Vagina (tissue), 2 donors: ENCODE measurements around the gene PCBP3. TPM values are rescaled to one million over a fixed set of nuclear protein-coding genes. Genes with fewer than 3 reads are reported as not detected.

ENCODE experiments used
- DNase-seq, 2 donors: peaks; one replicate each; pipeline ENCODE4 v3.0.0-alpha.2; 2017; ENCODE audit errors: extremely low spot score in 2 of 2
- H3K27ac ChIP-seq: fragments of 200-600 bp; sonication (generic); one replicate; pipeline ENCODE4 v1.5.1; 2019
- H3K27me3 ChIP-seq: fragments of 200-600 bp; sonication (generic); one replicate; pipeline ENCODE4 v1.5.1; 2019
- H3K36me3 ChIP-seq, 2 donors: fragments of 200-600 bp; sonication (generic); one replicate each; pipeline ENCODE4 v1.5.1; 2017 to 2019
- H3K4me1 ChIP-seq: fragments of 200-600 bp; sonication (generic); one replicate; pipeline ENCODE4 v1.5.1; 2019
- H3K4me3 ChIP-seq, 2 donors: fragments of 200-600 bp; sonication (generic); 1 replicate in 1 of 2; 2 replicates in 1 of 2; pipeline ENCODE4 v1.5.1; 2016 to 2019
- H3K9me3 ChIP-seq: fragments of 200-600 bp; sonication (generic); one replicate; pipeline ENCODE4 v1.5.1; 2019
- CTCF ChIP-seq, 3 experiments: fragments of 450-650 bp in 2 of 3; fragments of 200-600 bp in 1 of 3; sonication (generic) in 1 of 3; IDR thresholded peaks; one replicate each; pipeline ENCODE4 v1.5.1; 2017 to 2019; ENCODE audit warnings: antibody characterized with exemption in 3 of 3, mild to moderate bottlenecking in 2 of 3, moderate library complexity in 2 of 3
- POLR2A ChIP-seq, 2 donors: fragments of 450-650 bp; IDR thresholded peaks; one replicate each; pipeline ENCODE4 v1.6.1; 2017; ENCODE audit warnings: antibody characterized with exemption in 2 of 2, mild to moderate bottlenecking in 2 of 2, moderate library complexity in 2 of 2
- POLR2AphosphoS5 ChIP-seq, 2 donors: sonication (generic); formaldehyde crosslinking; IDR thresholded peaks; one replicate each; pipeline ENCODE4 v1.9.0; 2017; ENCODE audit warnings: antibody characterized with exemption in 2 of 2, mild to moderate bottlenecking in 2 of 2, low read depth in 1 of 2; ENCODE audit not compliant: insufficient read depth in 1 of 2
- intact Hi-C: fragments of 100-400 bp; cut with DNase I; formaldehyde crosslinking; loops from one replicate; pipeline ENCODE4 v1.15.1; 2023
- total RNA-seq: library from RNA; depleted of rRNA; stranded (reverse); fragments of >200 nt; gene quantifications from one replicate; pipeline ENCODE4 v1.2.3, GENCODE V29; 2016

Gene PCBP3
- total RNA-seq, 1 donor from 2014 or later = 4.9 TPM

GRCh38 chr21:45845063-45845769, 201.7 kb downstream of the PCBP3 start:
- Histone ChIP-seq H3K4me3 (no peak overlapping the region), H3K27ac (no peak overlapping the region), H3K9me3 (peaks cover 7% of the 10 kb centered on the region), H3K27me3 (no peaks in the 10 kb centered on the region), H3K36me3 (no peaks in the 10 kb centered on the region), H3K4me1 (no peaks in the 10 kb centered on the region)
- TF ChIP-seq POLR2AphosphoS5 (IDR thresholded peaks at IDR 0.05; ENCODE audit: insufficient read depth in 1 of 2, low read depth in 1 of 2) = no peak
- DNase-seq = no peak
- intact Hi-C loops = no loop called here

DNA sequence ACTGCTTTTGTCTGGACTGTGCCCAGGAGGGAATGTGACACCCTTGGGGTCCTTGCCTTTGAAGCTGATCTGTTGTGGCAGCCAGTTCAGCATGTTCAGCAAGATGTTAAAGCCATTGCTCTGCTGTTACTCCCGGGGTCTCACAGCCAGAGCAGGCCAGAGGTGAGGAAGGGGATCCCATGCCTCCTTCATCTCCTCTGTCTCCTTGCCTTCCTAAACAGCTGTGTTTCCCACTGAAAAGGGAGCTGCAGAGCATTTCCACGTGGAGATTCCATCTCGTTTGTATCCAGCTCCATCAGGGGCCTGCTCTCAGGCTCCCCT, 202.2 kb downstream of the PCBP3 start:
- DNase-seq = no peak
- Histone ChIP-seq H3K36me3 (no peaks in the 10 kb centered on the region), H3K27me3 (no peaks in the 10 kb centered on the region), H3K4me3 (no peak overlapping the region), H3K27ac (no peak overlapping the region), H3K4me1 (no peaks in the 10 kb centered on the region), H3K9me3 (peaks cover 4% of the 10 kb centered on the region)
- intact Hi-C loops = no loop called here
- TF ChIP-seq CTCF (IDR thresholded peaks at IDR 0.05) (no peak), POLR2AphosphoS5 (IDR thresholded peaks at IDR 0.05; ENCODE audit: insufficient read depth in 1 of 2, low read depth in 1 of 2) (no peak), POLR2A (IDR thresholded peaks at IDR 0.05) (no peak)

- intact Hi-C loops = no loop called here
- H3K4me1 ChIP-seq = no peaks in the 10 kb centered on the region
- no peak for DNase-seq
- H3K4me3 ChIP-seq = no peak overlapping the region
- no peaks in the 10 kb centered on the region for H3K27me3 ChIP-seq
- H3K9me3 ChIP-seq = no peaks in the 10 kb centered on the region
- H3K36me3 ChIP-seq = no peaks in the 10 kb centered on the region
- H3K27ac ChIP-seq = no peak overlapping the region
- no peak for TF ChIP-seq POLR2AphosphoS5 (IDR thresholded peaks at IDR 0.05; ENCODE audit: insufficient read depth in 1 of 2, low read depth in 1 of 2)
- TF ChIP-seq CTCF (IDR thresholded peaks at IDR 0.05) = no peak
- no peak for TF ChIP-seq POLR2A (IDR thresholded peaks at IDR 0.05)
Observed at GRCh38 chr21:45846373-45847160, 203.0 kb downstream of the PCBP3 start.

DNA sequence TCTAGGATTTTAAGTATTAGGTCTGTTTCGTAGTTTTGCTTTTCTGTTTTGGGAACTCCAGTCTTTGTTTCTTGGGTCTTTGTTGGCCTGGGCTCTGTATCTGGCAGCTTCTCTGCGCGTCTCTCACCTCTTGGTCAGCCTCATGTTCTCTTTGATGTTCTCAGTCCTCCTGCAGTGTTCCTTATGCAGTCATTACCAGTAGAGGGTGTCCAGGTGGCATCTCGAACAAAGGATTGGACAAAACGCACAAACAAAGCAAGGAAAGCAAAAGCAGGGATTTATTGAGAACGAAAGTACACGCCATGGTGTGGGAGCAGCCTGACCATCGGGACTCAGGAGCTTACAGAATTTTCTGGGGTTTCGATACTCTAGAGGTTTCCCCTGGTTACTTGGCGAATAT, 204.3 kb downstream of the PCBP3 start:
- no peak for DNase-seq
- no peaks in the 10 kb centered on the region for H3K27me3 ChIP-seq
- intact Hi-C loops = no loop called here
- no peaks in the 10 kb centered on the region for H3K4me1 ChIP-seq
- H3K4me3 ChIP-seq = no peak overlapping the region
- TF ChIP-seq POLR2AphosphoS5 (IDR thresholded peaks at IDR 0.05; ENCODE audit: insufficient read depth in 1 of 2, low read depth in 1 of 2) = no peak
- TF ChIP-seq CTCF (IDR thresholded peaks at IDR 0.05) = no peak
- no peak for TF ChIP-seq POLR2A (IDR thresholded peaks at IDR 0.05)
- H3K9me3 ChIP-seq = no peaks in the 10 kb centered on the region
- no peak overlapping the region for H3K27ac ChIP-seq
- no peaks in the 10 kb centered on the region for H3K36me3 ChIP-seq

- H3K27me3 ChIP-seq = no peaks in the 10 kb centered on the region
Observed at GRCh38 chr21:45848331-45848730, 204.8 kb downstream of the PCBP3 start.

More at GRCh38 chr21:45848331-45848730, 204.8 kb downstream of the PCBP3 start:
- intact Hi-C loops = no loop called here
- no peak for TF ChIP-seq POLR2AphosphoS5 (IDR thresholded peaks at IDR 0.05; ENCODE audit: insufficient read depth in 1 of 2, low read depth in 1 of 2)
- no peak for TF ChIP-seq CTCF (IDR thresholded peaks at IDR 0.05)
- TF ChIP-seq POLR2A (IDR thresholded peaks at IDR 0.05) = no peak
- no peak overlapping the region for H3K27ac ChIP-seq
- H3K9me3 ChIP-seq = no peaks in the 10 kb centered on the region
- no peak for DNase-seq
- no peaks in the 10 kb centered on the region for H3K4me1 ChIP-seq
- no peaks in the 10 kb centered on the region for H3K36me3 ChIP-seq
- no peak overlapping the region for H3K4me3 ChIP-seq
